HG03097 (cell line): ENCODE results near the gene ATAD2B.

ENCODE experiments used
- ATAC-seq: cut with Tn5 transposase; IDR thresholded peaks from one replicate; pipeline ENCODE4 v1.9.1; 2021; ENCODE audit not compliant: unreplicated experiment, low FRiP score

ATAD2B gene

GRCh38 chr2:23838996-23839395 lies 87.9 kb downstream of the ATAD2B start:
- no peak for ATAC-seq

GRCh38 chr2:23838581-23838980 lies 88.3 kb downstream of the ATAD2B start:
- ATAC-seq: no peak

GRCh38 chr2:23837871-23838270 lies 89.1 kb downstream of the ATAD2B start:
- ATAC-seq: no peak

- ATAC-seq: no peak
Measured at GRCh38 chr2:23836971-23837565, 89.9 kb downstream of the ATAD2B start.

- no peak for ATAC-seq
Measured at GRCh38 chr2:23836505-23836904, 90.4 kb downstream of the ATAD2B start.

- no peak for ATAC-seq
Measured at GRCh38 chr2:23835988-23836387, 90.9 kb downstream of the ATAD2B start.

GRCh38 chr2:23835423-23835822 lies 91.5 kb downstream of the ATAD2B start:
- no peak for ATAC-seq

- ATAC-seq: no peak
Measured at GRCh38 chr2:23828986-23829385, 97.9 kb downstream of the ATAD2B start.

GRCh38 chr2:23828256-23828980 lies 98.5 kb downstream of the ATAD2B start:
- no peak for ATAC-seq

- no peak for ATAC-seq
Measured at GRCh38 chr2:23827287-23827686, 99.6 kb downstream of the ATAD2B start.

GRCh38 chr2:23826771-23827170 lies 100.2 kb downstream of the ATAD2B start:
- ATAC-seq: no peak

GRCh38 chr2:23826040-23826439 lies 100.9 kb downstream of the ATAD2B start:
- no peak for ATAC-seq

GRCh38 chr2:23824777-23825212 lies 102.1 kb downstream of the ATAD2B start:
- ATAC-seq: no peak

GRCh38 chr2:23823863-23824262 lies 103.1 kb downstream of the ATAD2B start:
- ATAC-seq: no peak

- no peak for ATAC-seq
Measured at GRCh38 chr2:23814963-23815362, 112.0 kb downstream of the ATAD2B start.

- ATAC-seq: no peak
Measured at GRCh38 chr2:23813438-23813837, 113.5 kb downstream of the ATAD2B start.

- ATAC-seq: no peak
Measured at GRCh38 chr2:23809150-23809549, 117.8 kb downstream of the ATAD2B start.

GRCh38 chr2:23806665-23807249 lies 120.2 kb downstream of the ATAD2B start:
- ATAC-seq: no peak

- ATAC-seq: no peak
Measured at GRCh38 chr2:23806201-23806600, 120.7 kb downstream of the ATAD2B start.

- ATAC-seq: no peak
Measured at GRCh38 chr2:23803965-23804542, 122.9 kb downstream of the ATAD2B start.

- no peak for ATAC-seq
Measured at GRCh38 chr2:23803264-23803964, 123.5 kb downstream of the ATAD2B start.
